ENCODE results near the gene CHAT.

DNA sequence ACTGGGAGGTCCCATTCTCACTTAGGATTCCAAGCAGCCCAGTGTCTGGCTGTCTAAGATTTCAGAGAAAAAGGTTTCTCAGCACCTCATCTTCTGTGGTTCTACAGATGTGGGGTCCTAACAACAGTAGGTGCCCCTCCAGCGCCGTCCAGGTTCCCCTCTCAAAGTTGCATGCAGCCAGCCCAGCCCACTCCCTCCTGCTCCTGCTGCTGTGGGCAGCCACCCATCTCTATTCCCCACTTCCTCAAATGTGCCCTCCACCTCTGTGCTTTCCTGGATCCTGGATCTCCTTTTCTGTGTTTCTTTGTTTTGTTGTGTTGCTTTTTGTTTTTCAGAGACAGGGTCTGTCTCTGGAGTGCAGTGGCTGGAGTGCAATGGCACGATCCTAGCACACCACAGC, 17.0 kb upstream of the CHAT start:
- TF ChIP-seq CTCF (IDR thresholded peaks at IDR 0.05), result no peak
- no peak for TF ChIP-seq SMC3 (IDR thresholded peaks at IDR 0.05)
- TF ChIP-seq, protein P1, sequence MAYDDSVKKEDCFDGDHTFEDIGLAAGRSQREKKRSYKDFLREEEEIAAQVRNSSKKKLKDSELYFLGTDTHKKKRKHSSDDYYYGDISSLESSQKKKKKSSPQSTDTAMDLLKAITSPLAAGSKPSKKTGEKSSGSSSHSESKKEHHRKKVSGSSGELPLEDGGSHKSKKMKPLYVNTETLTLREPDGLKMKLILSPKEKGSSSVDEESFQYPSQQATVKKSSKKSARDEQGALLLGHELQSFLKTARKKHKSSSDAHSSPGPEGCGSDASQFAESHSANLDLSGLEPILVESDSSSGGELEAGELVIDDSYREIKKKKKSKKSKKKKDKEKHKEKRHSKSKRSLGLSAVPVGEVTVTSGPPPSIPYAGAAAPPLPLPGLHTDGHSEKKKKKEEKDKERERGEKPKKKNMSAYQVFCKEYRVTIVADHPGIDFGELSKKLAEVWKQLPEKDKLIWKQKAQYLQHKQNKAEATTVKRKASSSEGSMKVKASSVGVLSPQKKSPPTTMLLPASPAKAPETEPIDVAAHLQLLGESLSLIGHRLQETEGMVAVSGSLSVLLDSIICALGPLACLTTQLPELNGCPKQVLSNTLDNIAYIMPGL (CRISPR knock-in tag; IDR thresholded peaks at IDR 0.05; ENCODE audit: borderline replicate concordance), result no peak
- TF ChIP-seq RFX5 (IDR thresholded peaks at IDR 0.05), result no peak
- TF ChIP-seq ESRRA (IDR thresholded peaks at IDR 0.05; ENCODE audit: borderline replicate concordance, low read length), result no peak
- TF ChIP-seq RAD21 (conservative IDR thresholded peaks at IDR 0.05 in 1 of 2, IDR thresholded peaks at IDR 0.05 in 1 of 2), result no peak
- TF ChIP-seq EP300 (IDR thresholded peaks at IDR 0.05), result no peak
- no peak for TF ChIP-seq CEBPB (IDR thresholded peaks at IDR 0.05)
- TF ChIP-seq BHLHE40 (IDR thresholded peaks at IDR 0.05; ENCODE audit: low read depth, low read length), result no peak
- TF ChIP-seq POLR2A (IDR thresholded peaks at IDR 0.05; ENCODE audit: low read length), result no peak
- no peak for TF ChIP-seq MYC (IDR thresholded peaks at IDR 0.05; ENCODE audit: borderline replicate concordance, low read length)
- no peak for TF ChIP-seq ZFP36 (IDR thresholded peaks at IDR 0.05; ENCODE audit: borderline replicate concordance, partially characterized antibody)

All from A549 (cell line).